ENCODE data around the gene CARMIL1. TPM values are rescaled to one million over a fixed set of nuclear protein-coding genes. Genes with fewer than 3 reads are reported as not detected.
A peak's percentile ranks its signal among the peaks of the same experiment; 100 is the strongest.

Gene CARMIL1
- total and polyA plus RNA-seq, 12 donors = 9.2 to 36.2 (median 14.5) TPM

- H3K27ac ChIP-seq = peak overlapping the region in 3 of 5 donors; percentile 1 to 57 (median 53)
- no peak for DNase-seq
- intact Hi-C loops (cut with DNase I) = no loop called here
Measured at GRCh38 chr6:25312034-25312620, 33.0 kb downstream of the CARMIL1 start.

GRCh38 chr6:25312703-25313102, 33.5 kb downstream of the CARMIL1 start:
- 0 to 2% (median 1%) methylated on average over 2 of the region's 2 CpGs for WGBS, 4 donors
- peaks cover 4 to 33% of the 10 kb centered on the region in 2 donors for H3K4me1 ChIP-seq (replicated peaks in 1 of 2)
- no peak for DNase-seq
- TF ChIP-seq POLR2A (IDR thresholded peaks at IDR 0.05) (no peak), CTCF (IDR thresholded peaks at IDR 0.05) (no peak)
- H3K9me3 ChIP-seq (replicated peaks in 1 of 3) = no peaks in the 10 kb centered on the region
- peak overlapping the region in 3 of 5 donors; percentile 7 to 63 (median 57) for H3K27ac ChIP-seq
- no peaks in the 10 kb centered on the region for H3K36me3 ChIP-seq (replicated peaks in 1 of 2)
- H3K27me3 ChIP-seq = no peaks in the 10 kb centered on the region
- H3K4me3 ChIP-seq = no peak overlapping the region
- intact Hi-C loops (cut with DNase I) = no loop called here

More at GRCh38 chr6:25312034-25312620, 33.0 kb downstream of the CARMIL1 start:
- Histone ChIP-seq H3K36me3 (replicated peaks in 1 of 2) (no peaks in the 10 kb centered on the region), H3K27me3 (no peaks in the 10 kb centered on the region), H3K4me1 (replicated peaks in 1 of 2) (peaks cover 4 to 33% of the 10 kb centered on the region in 2 donors), H3K4me3 (no peak overlapping the region), H3K9me3 (replicated peaks in 1 of 3) (no peaks in the 10 kb centered on the region)
- WGBS, 4 donors = 26 to 33% (median 27%) methylated on average over 2 of the region's 2 CpGs
- TF ChIP-seq CTCF (IDR thresholded peaks at IDR 0.05) = no peak
- TF ChIP-seq POLR2A (IDR thresholded peaks at IDR 0.05) = no peak

- no peak for DNase-seq
- Histone ChIP-seq H3K27ac (no peak overlapping the region), H3K9me3 (replicated peaks in 1 of 3) (no peaks in the 10 kb centered on the region), H3K27me3 (no peaks in the 10 kb centered on the region), H3K4me3 (no peak overlapping the region), H3K36me3 (replicated peaks in 1 of 2) (no peaks in the 10 kb centered on the region), H3K4me1 (replicated peaks in 1 of 2) (peaks cover 4 to 33% of the 10 kb centered on the region in 2 donors)
- no peak for TF ChIP-seq POLR2A (IDR thresholded peaks at IDR 0.05)
- TF ChIP-seq CTCF (IDR thresholded peaks at IDR 0.05) = no peak
- intact Hi-C loops (cut with DNase I) = no loop called here
- 94 to 97% (median 96%) methylated on average over 2 of the region's 2 CpGs for WGBS, 4 donors
Measured at GRCh38 chr6:25314509-25315175, 35.5 kb downstream of the CARMIL1 start.

GRCh38 chr6:25315194-25316177, 36.3 kb downstream of the CARMIL1 start:
- H3K4me3 ChIP-seq = no peak overlapping the region
- peaks cover 4 to 33% of the 10 kb centered on the region in 2 donors for H3K4me1 ChIP-seq (replicated peaks in 1 of 2)
- H3K9me3 ChIP-seq (replicated peaks in 1 of 3) = no peaks in the 10 kb centered on the region
- DNase-seq = no peak
- WGBS, 4 donors = 75 to 94% (median 81%) methylated on average over 10 of the region's 10 CpGs
- TF ChIP-seq POLR2A (IDR thresholded peaks at IDR 0.05) (no peak), CTCF (IDR thresholded peaks at IDR 0.05) (no peak)
- H3K36me3 ChIP-seq (replicated peaks in 1 of 2) = no peaks in the 10 kb centered on the region
- H3K27ac ChIP-seq = no peak overlapping the region
- intact Hi-C loops (cut with DNase I) = no loop called here
- no peaks in the 10 kb centered on the region for H3K27me3 ChIP-seq
